Right lobe of liver (tissue), 4 donors: ENCODE measurements around the gene PRKN.

Experiments used
- CTCF ChIP-seq, 4 donors: fragments of 200-600 bp in 3 of 4; fragments of 450-650 bp in 1 of 4; IDR thresholded peaks; one replicate each; pipeline versions ENCODE4 v1.5.1 to v1.8.0; 2016 to 2022; ENCODE audit warnings: antibody characterized with exemption in 4 of 4, mild to moderate bottlenecking in 2 of 4
- POLR2A ChIP-seq: fragments of 450-650 bp; IDR thresholded peaks from one replicate; pipeline ENCODE4 v1.6.1; 2017; ENCODE audit warnings: antibody characterized with exemption, mild to moderate bottlenecking
- donor health status: DM: no; HTN: no; CAD: no.
- donor health status: DM: no; HTN: no; CAD: no.
- donor health status: DM: no; HTN: yes; CAD: no.

GRCh38 chr6:162063666-162064065 lies 663.9 kb downstream of the PRKN start:
- TF ChIP-seq CTCF (IDR thresholded peaks at IDR 0.05) (no peak), POLR2A (no peak)
